ENCODE results near the gene HSD11B2.

HSD11B2 gene

GRCh38 chr16:67396159-67397035 is 34.5 kb upstream of the HSD11B2 start:
- DNase-seq: peak in 3 of 14 donors; percentile 8 to 37 (median 32)

- no peak for DNase-seq
Measured at GRCh38 chr16:67397036-67397801, 33.7 kb upstream of the HSD11B2 start.

- no peak for DNase-seq
Measured at GRCh38 chr16:67397812-67398545, 32.9 kb upstream of the HSD11B2 start.

GRCh38 chr16:67398546-67399217 is 32.2 kb upstream of the HSD11B2 start:
- DNase-seq: no peak

GRCh38 chr16:67399218-67399733 is 31.6 kb upstream of the HSD11B2 start:
- DNase-seq: peak in 6 of 14 donors; percentile 13 to 67 (median 20)

GRCh38 chr16:67399749-67400704 is 30.9 kb upstream of the HSD11B2 start:
- DNase-seq: no peak

- DNase-seq: no peak
Measured at GRCh38 chr16:67400901-67401300, 30.0 kb upstream of the HSD11B2 start.

- no peak for DNase-seq
Measured at GRCh38 chr16:67403976-67404555, 26.9 kb upstream of the HSD11B2 start.

GRCh38 chr16:67404740-67405226 is 26.1 kb upstream of the HSD11B2 start:
- DNase-seq: no peak

- DNase-seq: no peak
Measured at GRCh38 chr16:67405336-67405735, 25.6 kb upstream of the HSD11B2 start.

GRCh38 chr16:67406111-67406971 is 24.6 kb upstream of the HSD11B2 start:
- DNase-seq: peak in 2 of 14 donors; percentile 31 to 35

GRCh38 chr16:67407176-67407787 is 23.6 kb upstream of the HSD11B2 start:
- no peak for DNase-seq

GRCh38 chr16:67407788-67408452 is 23.0 kb upstream of the HSD11B2 start:
- DNase-seq: no peak

GRCh38 chr16:67409631-67410030 is 21.3 kb upstream of the HSD11B2 start:
- DNase-seq: no peak

GRCh38 chr16:67411339-67411738 is 19.6 kb upstream of the HSD11B2 start:
- DNase-seq: no peak

GRCh38 chr16:67412294-67412693 is 18.6 kb upstream of the HSD11B2 start:
- DNase-seq: no peak

GRCh38 chr16:67413978-67414911 is 16.7 kb upstream of the HSD11B2 start:
- no peak for DNase-seq

Data from C1 segment of cervical spinal cord (tissue), 14 donors.